Measurements from ENCODE around the gene SERPINA5. TPM values are rescaled to one million over a fixed set of nuclear protein-coding genes. Genes with fewer than 3 reads are reported as not detected.

SERPINA5 gene
- total RNA-seq, 1 donor from 2014 or later: 0.50 TPM

GRCh38 chr14:94638339-94638738, 57.1 kb downstream of the SERPINA5 start:
- no peaks in the 10 kb centered on the region for H3K4me1 Mint-ChIP-seq (ENCODE audit: low read depth)
- TF ChIP-seq, protein P1, sequence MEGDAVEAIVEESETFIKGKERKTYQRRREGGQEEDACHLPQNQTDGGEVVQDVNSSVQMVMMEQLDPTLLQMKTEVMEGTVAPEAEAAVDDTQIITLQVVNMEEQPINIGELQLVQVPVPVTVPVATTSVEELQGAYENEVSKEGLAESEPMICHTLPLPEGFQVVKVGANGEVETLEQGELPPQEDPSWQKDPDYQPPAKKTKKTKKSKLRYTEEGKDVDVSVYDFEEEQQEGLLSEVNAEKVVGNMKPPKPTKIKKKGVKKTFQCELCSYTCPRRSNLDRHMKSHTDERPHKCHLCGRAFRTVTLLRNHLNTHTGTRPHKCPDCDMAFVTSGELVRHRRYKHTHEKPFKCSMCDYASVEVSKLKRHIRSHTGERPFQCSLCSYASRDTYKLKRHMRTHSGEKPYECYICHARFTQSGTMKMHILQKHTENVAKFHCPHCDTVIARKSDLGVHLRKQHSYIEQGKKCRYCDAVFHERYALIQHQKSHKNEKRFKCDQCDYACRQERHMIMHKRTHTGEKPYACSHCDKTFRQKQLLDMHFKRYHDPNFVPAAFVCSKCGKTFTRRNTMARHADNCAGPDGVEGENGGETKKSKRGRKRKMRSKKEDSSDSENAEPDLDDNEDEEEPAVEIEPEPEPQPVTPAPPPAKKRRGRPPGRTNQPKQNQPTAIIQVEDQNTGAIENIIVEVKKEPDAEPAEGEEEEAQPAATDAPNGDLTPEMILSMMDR (IDR thresholded peaks at IDR 0.05): no peak
- peaks cover 2% of the 10 kb centered on the region for H3K9me3 Mint-ChIP-seq (ENCODE audit: low read depth)
- peaks cover 8% of the 10 kb centered on the region for H3K27me3 Mint-ChIP-seq (ENCODE audit: low read depth)
- no peak overlapping the region for H3K4me3 Mint-ChIP-seq (ENCODE audit: unreplicated experiment)
- H3K27ac Mint-ChIP-seq (ENCODE audit: unreplicated experiment): no peak overlapping the region
- no peak for DNase-seq (ENCODE audit: low spot score)
- H3K36me3 Mint-ChIP-seq (ENCODE audit: low read depth): no peaks in the 10 kb centered on the region

DNA sequence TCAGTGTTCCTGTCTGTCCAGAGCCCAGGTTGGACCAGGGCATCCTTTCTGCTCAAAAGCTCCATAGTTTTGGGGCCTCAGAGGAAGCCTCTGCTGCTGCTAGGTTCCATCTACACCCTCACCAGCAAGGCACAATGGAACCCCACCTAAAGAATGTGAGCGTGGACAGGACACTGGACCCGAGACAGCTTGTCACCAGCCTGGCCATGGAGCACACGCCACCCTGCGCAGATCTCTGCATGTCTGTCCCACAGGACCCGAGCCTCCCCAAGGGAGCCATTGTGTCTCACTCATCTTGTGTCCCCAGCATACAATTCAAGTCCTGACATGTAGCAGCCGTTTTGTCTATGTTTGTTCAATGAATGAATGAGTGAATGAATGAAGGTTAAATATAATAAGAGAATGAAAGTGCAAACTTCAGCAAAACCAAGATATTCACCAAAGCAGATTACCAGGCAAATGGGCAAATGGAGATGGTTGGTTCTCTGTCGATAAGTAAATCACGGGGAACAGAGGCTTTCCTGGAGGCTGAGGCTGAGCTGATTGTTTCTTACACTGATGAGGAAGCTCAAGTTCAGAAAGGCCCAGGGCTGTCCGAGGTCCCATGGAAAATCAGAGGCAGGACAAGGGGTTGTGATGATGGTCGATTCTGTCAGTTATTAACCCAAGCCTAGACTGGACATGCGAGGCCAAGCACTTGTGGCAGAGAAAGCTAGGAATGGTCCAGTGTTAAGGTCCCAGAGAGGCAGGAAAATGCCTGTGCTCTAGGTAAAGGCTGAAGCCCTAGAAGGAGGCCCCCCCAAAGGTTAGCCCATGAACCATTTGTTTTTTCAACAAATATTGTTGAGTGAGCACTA, 58.0 kb downstream of the SERPINA5 start:
- DNase-seq (ENCODE audit: low spot score): no peak
- no peaks in the 10 kb centered on the region for H3K4me1 Mint-ChIP-seq (ENCODE audit: low read depth)
- H3K27ac Mint-ChIP-seq (ENCODE audit: unreplicated experiment): no peak overlapping the region
- TF ChIP-seq, protein P1 (IDR thresholded peaks at IDR 0.05): no peak
- no peaks in the 10 kb centered on the region for H3K36me3 Mint-ChIP-seq (ENCODE audit: low read depth)
- peaks cover 3% of the 10 kb centered on the region for H3K27me3 Mint-ChIP-seq (ENCODE audit: low read depth)
- H3K9me3 Mint-ChIP-seq (ENCODE audit: low read depth): peaks cover 2% of the 10 kb centered on the region
- H3K4me3 Mint-ChIP-seq (ENCODE audit: unreplicated experiment): no peak overlapping the region

DNA sequence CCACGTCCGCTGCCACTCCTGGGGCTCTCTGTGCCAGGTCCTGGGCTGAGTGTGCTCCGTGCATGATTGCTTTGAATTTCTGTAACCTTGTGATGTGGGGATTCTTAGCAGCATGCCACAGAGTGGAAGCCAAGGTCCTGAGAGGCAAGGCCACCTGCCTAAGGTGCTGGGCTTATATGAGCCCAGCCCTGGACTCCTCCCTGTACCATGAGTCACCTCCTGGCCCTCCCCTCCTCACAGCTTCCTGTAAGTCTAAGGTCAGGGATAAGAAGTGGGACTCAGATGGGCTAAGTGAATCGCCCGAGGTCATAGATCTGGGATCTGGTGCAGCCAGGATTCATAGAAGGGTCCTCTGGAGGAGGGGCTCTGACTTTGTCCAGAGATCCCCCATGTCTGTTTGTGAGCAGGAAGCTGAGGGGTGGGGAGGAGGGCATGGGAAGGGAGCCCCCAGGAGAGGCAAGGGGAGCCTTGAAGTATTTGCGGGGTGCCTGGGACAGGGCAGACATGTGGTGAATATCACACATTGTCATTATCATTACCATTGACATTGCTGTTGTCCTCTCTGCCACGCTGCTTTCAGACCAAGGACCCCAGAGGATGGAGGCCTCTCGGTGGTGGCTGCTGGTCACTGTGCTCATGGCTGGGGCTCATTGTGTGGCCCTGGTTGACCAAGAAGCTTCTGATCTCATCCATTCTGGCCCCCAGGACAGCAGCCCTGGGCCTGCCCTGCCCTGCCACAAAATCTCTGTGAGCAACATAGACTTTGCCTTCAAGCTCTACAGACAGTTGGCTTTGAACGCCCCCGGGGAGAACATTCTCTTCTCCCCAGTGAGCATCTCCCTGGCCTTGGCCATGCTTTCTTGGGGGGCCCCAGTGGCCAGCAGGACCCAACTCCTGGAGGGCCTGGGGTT, 59.8 kb downstream of the SERPINA5 start:
- Mint-ChIP-seq H3K36me3 (ENCODE audit: low read depth) (no peaks in the 10 kb centered on the region), H3K4me3 (ENCODE audit: unreplicated experiment) (no peak overlapping the region), H3K9me3 (ENCODE audit: low read depth) (peaks cover 2% of the 10 kb centered on the region), H3K27ac (ENCODE audit: unreplicated experiment) (no peak overlapping the region), H3K4me1 (ENCODE audit: low read depth) (peaks cover 2% of the 10 kb centered on the region), H3K27me3 (ENCODE audit: low read depth) (peaks cover under 1% of the 10 kb centered on the region)
- no peak for DNase-seq (ENCODE audit: low spot score)
- TF ChIP-seq, protein P1 (IDR thresholded peaks at IDR 0.05): no peak

DNA sequence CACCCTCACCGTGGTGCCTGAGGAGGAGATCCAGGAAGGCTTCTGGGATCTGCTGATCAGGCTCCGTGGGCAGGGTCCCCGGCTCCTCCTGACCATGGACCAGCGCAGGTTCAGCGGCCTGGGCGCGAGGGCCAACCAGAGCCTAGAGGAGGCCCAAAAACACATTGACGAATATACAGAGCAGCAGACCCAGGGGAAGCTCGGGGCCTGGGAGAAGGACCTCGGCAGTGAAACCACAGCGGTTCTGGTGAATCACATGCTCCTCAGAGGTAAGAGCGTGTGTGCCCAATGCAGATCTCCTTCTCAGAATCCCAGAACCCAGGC, 60.4 kb downstream of the SERPINA5 start:
- Mint-ChIP-seq H3K27me3 (ENCODE audit: low read depth) (no peaks in the 10 kb centered on the region), H3K4me3 (ENCODE audit: unreplicated experiment) (no peak overlapping the region), H3K9me3 (ENCODE audit: low read depth) (peaks cover 2% of the 10 kb centered on the region), H3K4me1 (ENCODE audit: low read depth) (peaks cover 8% of the 10 kb centered on the region), H3K27ac (ENCODE audit: unreplicated experiment) (no peak overlapping the region), H3K36me3 (ENCODE audit: low read depth) (no peaks in the 10 kb centered on the region)
- TF ChIP-seq, protein P1 (IDR thresholded peaks at IDR 0.05): no peak
- no peak for DNase-seq (ENCODE audit: low spot score)

Other genes starting within 250 kb of the SERPINA5 start
- not detected in 3 replicates for gene SERPINA2, start 214.7 kb upstream of the SERPINA5 start, total RNA-seq
- 0.20 TPM in 1 of 3 replicates, not detected in the others for gene SERPINA1, start 192.8 kb upstream of the SERPINA5 start, total RNA-seq
- gene SERPINA11, start 128.6 kb upstream of the SERPINA5 start, total RNA-seq: not detected in 3 replicates
- not detected in 3 replicates for gene SERPINA9, start 105.2 kb upstream of the SERPINA5 start, total RNA-seq
- not detected in 3 replicates for gene SERPINA12, start 72.0 kb upstream of the SERPINA5 start, total RNA-seq
- not detected in 3 replicates for gene SERPINA4, start 20.0 kb upstream of the SERPINA5 start, total RNA-seq
- 3.6 to 4.6 TPM (median 3.9 TPM) in 3 replicates for gene SERPINA3, start 31.0 kb downstream of the SERPINA5 start, total RNA-seq
- not detected in 3 replicates for gene GSC, start 188.7 kb downstream of the SERPINA5 start, total RNA-seq